Activated CD4-positive, alpha-beta T cell treated with anti-CD3 and anti-CD28 coated beads for 48 hours (primary cell): ENCODE data around the gene ATP11B.

Experiments used
- DNase-seq: peaks from one replicate; pipeline ENCODE4 v3.0.0-alpha.2; 2020

ATP11B gene

GRCh38 chr3:182962166-182962565, 168.9 kb downstream of the ATP11B start:
- no peak for DNase-seq

GRCh38 chr3:182964179-182964578, 170.9 kb downstream of the ATP11B start:
- no peak for DNase-seq

GRCh38 chr3:182965861-182966366, 172.6 kb downstream of the ATP11B start:
- no peak for DNase-seq

GRCh38 chr3:182967218-182968204, 174.2 kb downstream of the ATP11B start:
- no peak for DNase-seq

GRCh38 chr3:182969277-182969676, 176.0 kb downstream of the ATP11B start:
- no peak for DNase-seq

- no peak for DNase-seq
Measured at GRCh38 chr3:182969853-182970252, 176.5 kb downstream of the ATP11B start.

- no peak for DNase-seq
Measured at GRCh38 chr3:182970811-182971418, 177.6 kb downstream of the ATP11B start.
